IPS DF 4.7 (cell line): Measurements from ENCODE around the gene NBPF26.
"Not testable (repeated sequence)": the region's sequence is repeated elsewhere in the genome, so short reads cannot be mapped to it uniquely, and the experiment has no call there.

Experiments
- DNase-seq: peaks from one replicate; pipeline ENCODE4 v3.0.0-alpha.2; 2013; ENCODE audit warnings: low spot score; ENCODE audit errors: extremely low read depth

The NBPF26 gene

GRCh38 chr1:120723715-120724402, at the start of gene NBPF26:
Gene NBPF26 (plus strand): TSS chr1:120723945.
- DNase-seq, result not testable (repeated sequence)

- DNase-seq, result not testable (repeated sequence)
These were observed 43.5 kb upstream of the NBPF26 start for GRCh38 chr1:120680106-120680819.

- not testable (repeated sequence) for DNase-seq
These were observed 42.8 kb upstream of the NBPF26 start for GRCh38 chr1:120680938-120681337.

- not testable (repeated sequence) for DNase-seq
These were observed 39.3 kb upstream of the NBPF26 start for GRCh38 chr1:120684397-120684796.

- not testable (repeated sequence) for DNase-seq
These were observed 38.1 kb upstream of the NBPF26 start for GRCh38 chr1:120685622-120686021.

- DNase-seq, result not testable (repeated sequence)
These were observed 36.5 kb upstream of the NBPF26 start for GRCh38 chr1:120687250-120687649.

- not testable (repeated sequence) for DNase-seq
These were observed 22.8 kb upstream of the NBPF26 start for GRCh38 chr1:120700807-120701562.

- not testable (repeated sequence) for DNase-seq
These were observed 409 bp upstream of the NBPF26 start for GRCh38 chr1:120723358-120723714.

- not testable (repeated sequence) for DNase-seq
These were observed 762 bp downstream of the NBPF26 start for GRCh38 chr1:120724507-120724906.

GRCh38 chr1:120728811-120729210, 5.1 kb downstream of the NBPF26 start:
- DNase-seq, result not testable (repeated sequence)

GRCh38 chr1:120769090-120769489, 45.3 kb downstream of the NBPF26 start:
- not testable (repeated sequence) for DNase-seq

- DNase-seq, result not testable (repeated sequence)
These were observed 81.7 kb downstream of the NBPF26 start for GRCh38 chr1:120805452-120805851.

GRCh38 chr1:120811822-120812221, 88.1 kb downstream of the NBPF26 start:
- DNase-seq, result not testable (repeated sequence)

- DNase-seq, result not testable (repeated sequence)
These were observed 101.3 kb downstream of the NBPF26 start for GRCh38 chr1:120825051-120825450.

- DNase-seq, result not testable (repeated sequence)
These were observed 102.9 kb downstream of the NBPF26 start for GRCh38 chr1:120826623-120827022.

- DNase-seq, result not testable (repeated sequence)
These were observed 120.6 kb downstream of the NBPF26 start for GRCh38 chr1:120844186-120844944.

GRCh38 chr1:120844945-120845330, 121.2 kb downstream of the NBPF26 start:
- not testable (repeated sequence) for DNase-seq

GRCh38 chr1:120849400-120850286, 125.9 kb downstream of the NBPF26 start:
- not testable (repeated sequence) for DNase-seq

- DNase-seq, result not testable (repeated sequence)
These were observed 126.5 kb downstream of the NBPF26 start for GRCh38 chr1:120850287-120850536.
